ENCODE measurements around the gene DLGAP5.

DNA sequence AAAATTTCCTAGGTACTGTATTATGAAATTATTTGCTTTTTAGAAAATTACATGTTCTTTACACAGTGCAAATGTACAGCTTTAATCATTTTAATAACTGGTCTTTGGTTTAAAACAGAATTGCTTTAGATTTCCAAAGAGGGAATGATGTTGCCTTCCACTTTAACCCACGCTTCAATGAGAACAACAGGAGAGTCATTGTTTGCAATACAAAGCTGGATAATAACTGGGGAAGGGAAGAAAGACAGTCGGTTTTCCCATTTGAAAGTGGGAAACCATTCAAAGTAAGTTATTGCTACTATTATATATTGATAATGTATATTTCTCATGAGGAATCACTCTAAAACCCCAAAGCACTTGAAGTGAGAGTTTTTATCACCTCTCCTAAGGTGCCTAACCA lies 48.9 kb downstream of the DLGAP5 start:
- TF ChIP-seq CTCF (IDR thresholded peaks at IDR 0.05; ENCODE audit: low read length) (no peak), EZH2 (optimal IDR thresholded peaks at IDR 0.05; ENCODE audit: low read depth, low read length) (no peak)
